BLaER1 treated with 17β-estradiol and CSF1 and Interleukin-3, amounts not matched to agents 10 nM and 100 nM (cell line): ENCODE data around the gene IFNA13.

Source experiments
- H3K27ac ChIP-seq, 11 experiments: shearing (Covaris generic); formaldehyde crosslinking; 2 replicates each; pipeline ENCODE4 v1.8.1; 2022
- H3K27me3 ChIP-seq, 11 experiments: shearing (Covaris generic); formaldehyde crosslinking; 2 replicates each; pipeline ENCODE4 v1.8.1; 2022
- H3K36me3 ChIP-seq, 11 experiments: shearing (Covaris generic); formaldehyde crosslinking; 2 replicates each; pipeline ENCODE4 v1.8.1; 2022
- H3K4me1 ChIP-seq, 10 experiments: shearing (Covaris generic); formaldehyde crosslinking; 2 replicates each; pipeline ENCODE4 v1.8.1; 2022
- H3K4me2 ChIP-seq, 11 experiments: shearing (Covaris generic); formaldehyde crosslinking; 2 replicates each; pipeline ENCODE4 v1.8.1; 2022
- H3K4me3 ChIP-seq, 10 experiments: shearing (Covaris generic); formaldehyde crosslinking; 2 replicates each; pipeline ENCODE4 v1.8.1; 2022
- H3K9ac ChIP-seq, 11 experiments: shearing (Covaris generic); formaldehyde crosslinking; 2 replicates each; pipeline ENCODE4 v1.8.1; 2022
- H3K9me3 ChIP-seq, 11 experiments: shearing (Covaris generic); formaldehyde crosslinking; replicated peaks in 1 of 11; 2 replicates each; pipeline ENCODE4 v1.8.1; 2022
- H4K20me1 ChIP-seq, 11 experiments: shearing (Covaris generic); formaldehyde crosslinking; 2 replicates each; pipeline ENCODE4 v1.8.1; 2022
- Cebpa-rat ChIP-seq, 11 experiments: shearing (Covaris generic); IDR thresholded peaks; 2 replicates each; pipeline ENCODE4 v1.8.1; 2022

The IFNA13 gene

GRCh38 chr9:21367957-21368356 lies at the start of gene IFNA13:
IFNA13 (minus strand) TSS chr9:21368057; CDS start chr9:21368010, 47 bp downstream.
- Histone ChIP-seq H3K36me3 (no peaks in the 10 kb centered on the region), H3K27me3 (peaks cover 0 to 72% (median 0%) of the 10 kb centered on the region in 11 experiments; a peak in 4 of 22 replicates), H3K4me3 (no peak within 1 kb of the TSS), H3K4me1 (peaks cover 0 to 3% (median 0%) of the 10 kb centered on the region in 10 experiments; a peak in 2 of 20 replicates), H3K9me3 (no peaks in the 10 kb centered on the region), H3K9ac (no peak within 1 kb of the TSS), H3K4me2 (no peak within 1 kb of the TSS), H4K20me1 (no peaks in the 10 kb centered on the region), H3K27ac (no peak within 1 kb of the TSS)
- TF ChIP-seq Cebpa-rat (IDR thresholded peaks at IDR 0.05) = no peak

- Histone ChIP-seq H3K27ac (no peak overlapping the region), H3K4me2 (no peak overlapping the region), H3K4me3 (no peak overlapping the region), H3K4me1 (peaks cover 25 to 67% (median 52%) of the 10 kb centered on the region in 10 experiments), H3K27me3 (peaks cover 0 to 90% (median 0%) of the 10 kb centered on the region in 11 experiments; a peak in 5 of 22 replicates), H3K9me3 (no peaks in the 10 kb centered on the region), H4K20me1 (peaks cover 0 to 20% (median 0%) of the 10 kb centered on the region in 11 experiments; a peak in 4 of 22 replicates), H3K9ac (no peak overlapping the region), H3K36me3 (no peaks in the 10 kb centered on the region)
- no peak for TF ChIP-seq Cebpa-rat (IDR thresholded peaks at IDR 0.05)
Measured at GRCh38 chr9:21415493-21416267, 47.8 kb upstream of the IFNA13 start.

GRCh38 chr9:21414220-21414940 lies 46.5 kb upstream of the IFNA13 start:
- H3K27ac ChIP-seq = no peak overlapping the region

GRCh38 chr9:21413624-21414023 lies 45.8 kb upstream of the IFNA13 start:
- Histone ChIP-seq H3K27ac (no peak overlapping the region; a peak in 1 of 22 replicates), H3K9ac (no peak overlapping the region), H4K20me1 (peaks cover 0 to 20% (median 0%) of the 10 kb centered on the region in 11 experiments; a peak in 4 of 22 replicates), H3K4me3 (no peak overlapping the region), H3K27me3 (peaks cover 0 to 84% (median 0%) of the 10 kb centered on the region in 11 experiments; a peak in 6 of 22 replicates), H3K36me3 (no peaks in the 10 kb centered on the region), H3K4me2 (peak overlapping the region; percentile 10 to 85 (median 79); a peak in 21 of 22 replicates), H3K9me3 (no peaks in the 10 kb centered on the region), H3K4me1 (peaks cover 24 to 57% (median 44%) of the 10 kb centered on the region in 10 experiments)
- TF ChIP-seq Cebpa-rat (IDR thresholded peaks at IDR 0.05) = no peak

More at GRCh38 chr9:21414220-21414940, 46.5 kb upstream of the IFNA13 start:
- H3K4me1 ChIP-seq = peaks cover 24 to 59% (median 43%) of the 10 kb centered on the region in 10 experiments
- no peak overlapping the region for H3K9ac ChIP-seq
- peaks cover 0 to 88% (median 0%) of the 10 kb centered on the region in 11 experiments; a peak in 6 of 22 replicates for H3K27me3 ChIP-seq
- H4K20me1 ChIP-seq = peaks cover 0 to 20% (median 0%) of the 10 kb centered on the region in 11 experiments; a peak in 4 of 22 replicates
- H3K4me3 ChIP-seq = no peak overlapping the region
- no peaks in the 10 kb centered on the region for H3K36me3 ChIP-seq
- no peaks in the 10 kb centered on the region for H3K9me3 ChIP-seq
- no peak for TF ChIP-seq Cebpa-rat (IDR thresholded peaks at IDR 0.05)
- H3K4me2 ChIP-seq = peak overlapping the region in 9 of 11 experiments; percentile 69 to 85 (median 81); a peak in 17 of 22 replicates

GRCh38 chr9:21413151-21413550 lies 45.3 kb upstream of the IFNA13 start:
- Histone ChIP-seq H3K4me3 (no peak overlapping the region), H3K9me3 (no peaks in the 10 kb centered on the region), H3K36me3 (no peaks in the 10 kb centered on the region), H3K27ac (no peak overlapping the region; a peak in 1 of 22 replicates), H3K27me3 (peaks cover 0 to 83% (median 0%) of the 10 kb centered on the region in 11 experiments; a peak in 6 of 22 replicates), H3K4me1 (peaks cover 24 to 55% (median 44%) of the 10 kb centered on the region in 10 experiments), H3K9ac (no peak overlapping the region), H4K20me1 (peaks cover 0 to 20% (median 0%) of the 10 kb centered on the region in 11 experiments; a peak in 4 of 22 replicates), H3K4me2 (peak overlapping the region; percentile 41 to 85 (median 79); a peak in 21 of 22 replicates)
- TF ChIP-seq Cebpa-rat (IDR thresholded peaks at IDR 0.05) = no peak

GRCh38 chr9:21412107-21412506 lies 44.2 kb upstream of the IFNA13 start:
- Histone ChIP-seq H3K4me2 (peak overlapping the region; percentile 59 to 85 (median 79)), H3K9me3 (no peaks in the 10 kb centered on the region), H3K36me3 (no peaks in the 10 kb centered on the region), H3K4me3 (no peak overlapping the region), H3K9ac (no peak overlapping the region), H3K27ac (peak overlapping the region in 4 of 11 experiments; percentile 22 to 42 (median 30); a peak in 2 of 22 replicates), H4K20me1 (peaks cover 0 to 20% (median 0%) of the 10 kb centered on the region in 11 experiments; a peak in 4 of 22 replicates), H3K27me3 (peaks cover 0 to 85% (median 0%) of the 10 kb centered on the region in 11 experiments; a peak in 6 of 22 replicates), H3K4me1 (peaks cover 24 to 55% (median 41%) of the 10 kb centered on the region in 10 experiments)
- TF ChIP-seq Cebpa-rat (IDR thresholded peaks at IDR 0.05) = peak in 1 of 11 experiments; percentile 26; a peak in 1 of 22 replicates

- no peaks in the 10 kb centered on the region for H3K36me3 ChIP-seq
- peaks cover 0 to 86% (median 0%) of the 10 kb centered on the region in 11 experiments; a peak in 6 of 22 replicates for H3K27me3 ChIP-seq
- no peak within 1 kb of the TSS for H3K9ac ChIP-seq
- H4K20me1 ChIP-seq = peaks cover 0 to 18% (median 0%) of the 10 kb centered on the region in 11 experiments; a peak in 4 of 22 replicates
- TF ChIP-seq Cebpa-rat (IDR thresholded peaks at IDR 0.05) = no peak
- H3K4me1 ChIP-seq = peaks cover 21 to 47% (median 36%) of the 10 kb centered on the region in 10 experiments
- H3K27ac ChIP-seq = no peak within 1 kb of the TSS; a peak in 1 of 22 replicates
- peak within 1 kb of the TSS in 9 of 11 experiments; percentile 21 to 61 (median 45); a peak in 16 of 22 replicates for H3K4me2 ChIP-seq
- no peak within 1 kb of the TSS for H3K4me3 ChIP-seq
- H3K9me3 ChIP-seq = no peaks in the 10 kb centered on the region
Measured at GRCh38 chr9:21408817-21409216, 41.0 kb upstream of the IFNA13 start, which contains the start of gene IFNA8. IFNA8 (plus strand) TSS chr9:21409117; CDS start chr9:21409177, 60 bp downstream.

- Histone ChIP-seq H3K4me1 (peaks cover 0 to 20% (median 11%) of the 10 kb centered on the region in 10 experiments; a peak in 15 of 20 replicates), H3K4me2 (peak overlapping the region in 1 of 11 experiments; percentile 5; a peak in 1 of 22 replicates), H3K27ac (no peak overlapping the region), H3K4me3 (no peak overlapping the region), H4K20me1 (no peaks in the 10 kb centered on the region), H3K36me3 (no peaks in the 10 kb centered on the region), H3K9me3 (peaks cover 0 to 10% (median 8%) of the 10 kb centered on the region in 11 experiments; a peak in 15 of 22 replicates), H3K9ac (no peak overlapping the region), H3K27me3 (peaks cover 0 to 82% (median 0%) of the 10 kb centered on the region in 11 experiments; a peak in 6 of 22 replicates)
- TF ChIP-seq Cebpa-rat (IDR thresholded peaks at IDR 0.05) = no peak
Measured at GRCh38 chr9:21404146-21404545, 36.3 kb upstream of the IFNA13 start.
